ENCODE measurements around the gene ARHGAP28.

Gene ARHGAP28, protein sequence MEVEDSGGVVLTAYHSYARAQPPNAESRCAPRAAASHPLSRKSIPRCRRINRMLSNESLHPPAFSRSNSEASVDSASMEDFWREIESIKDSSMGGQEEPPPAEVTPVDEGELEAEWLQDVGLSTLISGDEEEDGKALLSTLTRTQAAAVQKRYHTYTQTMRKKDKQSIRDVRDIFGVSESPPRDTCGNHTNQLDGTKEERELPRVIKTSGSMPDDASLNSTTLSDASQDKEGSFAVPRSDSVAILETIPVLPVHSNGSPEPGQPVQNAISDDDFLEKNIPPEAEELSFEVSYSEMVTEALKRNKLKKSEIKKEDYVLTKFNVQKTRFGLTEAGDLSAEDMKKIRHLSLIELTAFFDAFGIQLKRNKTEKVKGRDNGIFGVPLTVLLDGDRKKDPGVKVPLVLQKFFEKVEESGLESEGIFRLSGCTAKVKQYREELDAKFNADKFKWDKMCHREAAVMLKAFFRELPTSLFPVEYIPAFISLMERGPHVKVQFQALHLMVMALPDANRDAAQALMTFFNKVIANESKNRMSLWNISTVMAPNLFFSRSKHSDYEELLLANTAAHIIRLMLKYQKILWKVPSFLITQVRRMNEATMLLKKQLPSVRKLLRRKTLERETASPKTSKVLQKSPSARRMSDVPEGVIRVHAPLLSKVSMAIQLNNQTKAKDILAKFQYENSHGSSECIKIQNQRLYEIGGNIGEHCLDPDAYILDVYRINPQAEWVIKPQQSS

GRCh38 chr18:6729247-6730091, at the start of gene ARHGAP28:
Gene ARHGAP28, plus strand, starts transcription at chr18:6729716. Its CDS starts 106 bp downstream, at chr18:6729822.
- no peak for DNase-seq (ENCODE audit: low read depth, low spot score)

GRCh38 chr18:6681331-6681875, 48.1 kb upstream of the ARHGAP28 start:
- DNase-seq (ENCODE audit: low read depth, low spot score), result no peak

DNA sequence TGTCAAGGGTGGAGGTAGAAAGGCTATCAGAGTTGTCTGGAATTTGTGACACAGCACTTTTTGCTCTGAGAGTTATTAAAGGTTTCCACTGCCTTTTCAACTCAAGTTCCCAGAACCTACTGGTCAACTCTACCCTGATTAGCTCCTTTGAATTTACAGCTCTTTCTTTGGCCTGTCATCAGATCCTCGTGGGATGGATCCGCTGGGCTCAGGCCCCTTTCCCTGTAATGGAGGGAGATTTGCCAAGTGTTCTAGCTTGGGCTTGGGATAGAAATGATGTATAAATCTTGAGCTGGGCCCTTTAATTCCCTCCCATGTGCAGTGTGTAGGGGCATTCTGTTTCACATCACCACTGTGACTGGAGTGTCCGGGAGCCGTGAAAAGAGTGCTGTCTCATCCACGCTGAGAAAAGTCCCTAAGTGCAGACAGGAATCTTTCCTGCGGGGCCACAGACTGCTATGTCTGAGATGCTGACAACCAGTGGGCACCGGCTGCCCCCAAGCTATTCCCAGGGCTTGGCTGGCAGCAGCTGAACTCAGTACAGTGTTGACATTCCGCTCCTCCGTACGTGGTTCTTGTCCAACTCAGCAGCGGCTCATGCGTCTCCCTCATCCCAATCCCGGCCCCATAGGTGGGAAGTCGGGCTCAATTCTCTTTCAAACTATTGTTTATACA, 46.9 kb upstream of the ARHGAP28 start:
- DNase-seq (ENCODE audit: low read depth, low spot score), result no peak

DNA sequence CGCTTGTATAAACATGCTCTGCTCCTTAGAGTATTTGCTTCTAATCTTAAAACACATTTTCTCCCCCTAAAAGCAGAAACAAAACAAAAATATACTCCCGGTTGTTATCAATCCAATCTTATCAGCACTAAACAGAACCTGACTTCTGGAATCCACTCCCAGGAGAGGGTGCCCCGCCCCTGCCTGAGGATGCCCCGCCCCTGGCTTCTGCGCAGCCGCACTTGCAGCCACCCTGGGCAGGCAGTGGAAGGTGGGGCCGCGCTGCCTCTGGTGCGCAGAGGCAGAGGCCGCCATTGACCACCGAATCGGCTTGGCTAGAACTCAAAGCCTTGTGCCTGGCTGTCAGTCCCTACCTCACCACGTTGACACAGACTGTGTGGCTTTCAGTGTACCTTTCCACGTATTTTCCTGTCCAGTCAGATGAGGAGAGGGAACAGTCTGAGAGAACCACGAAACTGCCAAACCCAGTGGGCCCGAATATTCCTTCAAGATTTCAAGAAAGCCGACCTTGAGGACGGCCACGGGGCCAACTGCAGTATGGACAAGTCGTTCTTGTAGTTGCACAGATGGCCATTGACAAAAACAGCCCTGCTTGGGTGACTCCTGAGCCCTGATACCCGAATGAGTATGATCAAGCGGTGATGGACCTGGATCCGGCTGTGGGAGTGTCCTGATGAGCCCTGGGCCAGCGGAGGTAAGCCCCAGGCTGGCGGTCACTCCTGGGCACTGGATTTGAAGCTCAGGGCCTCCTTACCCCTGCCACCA, 46.2 kb upstream of the ARHGAP28 start:
- DNase-seq (ENCODE audit: low read depth, low spot score), result no peak

DNA sequence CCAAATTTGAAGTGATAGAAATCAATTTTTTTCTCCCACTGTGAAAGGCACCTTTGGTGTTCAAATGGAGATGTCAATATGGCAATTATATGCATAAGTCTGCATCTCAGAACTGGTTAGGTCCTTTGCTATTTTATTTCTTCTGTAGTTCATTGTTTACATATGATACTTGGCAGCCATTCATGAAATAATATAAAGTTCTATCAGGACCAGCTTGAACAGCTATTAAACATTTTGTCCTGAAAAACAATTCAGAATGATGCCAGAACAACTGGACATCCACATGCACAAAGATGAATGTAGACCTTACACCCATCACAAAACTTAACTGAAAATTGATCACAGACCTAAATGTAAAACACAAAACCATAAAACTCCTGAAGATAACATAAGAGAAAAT, 41.8 kb upstream of the ARHGAP28 start:
- DNase-seq (ENCODE audit: low read depth, low spot score), result no peak

- no peak for DNase-seq (ENCODE audit: low read depth, low spot score)
Observed at GRCh38 chr18:6708890-6709289, 20.6 kb upstream of the ARHGAP28 start.

GRCh38 chr18:6711467-6711866, 18.0 kb upstream of the ARHGAP28 start:
- DNase-seq (ENCODE audit: low read depth, low spot score), result no peak

DNA sequence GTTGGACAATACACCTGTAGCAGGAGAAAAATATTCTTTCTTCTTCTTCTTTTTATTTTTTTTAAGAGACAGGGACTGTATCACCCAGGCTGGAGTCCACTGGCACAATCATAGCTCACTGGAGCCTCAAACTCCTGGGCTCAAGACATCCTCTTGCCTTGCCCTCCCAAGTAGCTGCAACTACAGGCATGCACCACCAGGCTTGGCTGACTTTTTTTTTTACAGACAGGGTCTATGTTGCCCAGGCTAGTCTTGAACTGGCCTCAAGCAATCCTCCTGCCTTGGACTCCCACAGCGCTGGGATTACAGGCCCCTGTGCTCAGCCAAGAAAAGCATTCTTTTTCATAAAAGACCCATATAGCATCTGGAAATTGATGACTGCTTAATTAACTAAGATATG, 17.1 kb upstream of the ARHGAP28 start:
- DNase-seq (ENCODE audit: low read depth, low spot score), result no peak

- DNase-seq (ENCODE audit: low read depth, low spot score), result no peak
Observed at GRCh38 chr18:6714010-6714409, 15.5 kb upstream of the ARHGAP28 start.

GRCh38 chr18:6718267-6718666, 11.2 kb upstream of the ARHGAP28 start:
- no peak for DNase-seq (ENCODE audit: low read depth, low spot score)

DNA sequence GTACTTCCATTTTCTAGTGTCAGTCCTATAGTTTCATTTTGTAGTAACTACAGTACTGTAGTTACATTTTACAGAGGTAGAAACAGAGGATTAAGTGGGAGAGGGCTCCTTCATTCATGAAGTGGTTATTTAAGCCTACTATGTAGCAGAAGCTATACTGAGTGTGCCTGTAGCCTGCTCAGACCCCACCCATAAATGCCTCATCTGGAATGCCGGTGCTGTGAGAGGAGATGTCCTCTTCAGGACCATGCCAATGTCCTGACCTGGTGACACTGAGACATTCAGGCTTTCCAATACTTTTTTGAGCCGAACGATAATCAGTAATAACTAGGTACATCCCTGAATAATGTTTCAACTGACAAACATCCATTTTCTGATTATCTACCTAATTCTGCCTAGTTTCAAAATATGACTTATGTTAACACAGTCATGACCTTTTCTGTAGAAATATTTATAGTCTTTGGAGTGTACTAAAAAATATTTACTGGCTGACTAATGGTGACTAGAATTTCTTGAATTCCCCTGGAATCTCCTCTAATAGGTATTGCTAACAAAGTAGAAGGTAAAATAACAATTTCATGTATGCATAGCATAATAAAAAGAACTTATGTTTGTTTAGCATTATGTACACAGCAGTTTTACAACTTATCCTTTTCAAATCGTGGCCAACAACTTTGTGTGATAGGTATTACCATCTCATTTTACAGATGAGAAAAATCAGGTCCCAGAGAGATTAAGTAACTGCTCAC, 10.2 kb upstream of the ARHGAP28 start:
- DNase-seq (ENCODE audit: low read depth, low spot score), result no peak

DNA sequence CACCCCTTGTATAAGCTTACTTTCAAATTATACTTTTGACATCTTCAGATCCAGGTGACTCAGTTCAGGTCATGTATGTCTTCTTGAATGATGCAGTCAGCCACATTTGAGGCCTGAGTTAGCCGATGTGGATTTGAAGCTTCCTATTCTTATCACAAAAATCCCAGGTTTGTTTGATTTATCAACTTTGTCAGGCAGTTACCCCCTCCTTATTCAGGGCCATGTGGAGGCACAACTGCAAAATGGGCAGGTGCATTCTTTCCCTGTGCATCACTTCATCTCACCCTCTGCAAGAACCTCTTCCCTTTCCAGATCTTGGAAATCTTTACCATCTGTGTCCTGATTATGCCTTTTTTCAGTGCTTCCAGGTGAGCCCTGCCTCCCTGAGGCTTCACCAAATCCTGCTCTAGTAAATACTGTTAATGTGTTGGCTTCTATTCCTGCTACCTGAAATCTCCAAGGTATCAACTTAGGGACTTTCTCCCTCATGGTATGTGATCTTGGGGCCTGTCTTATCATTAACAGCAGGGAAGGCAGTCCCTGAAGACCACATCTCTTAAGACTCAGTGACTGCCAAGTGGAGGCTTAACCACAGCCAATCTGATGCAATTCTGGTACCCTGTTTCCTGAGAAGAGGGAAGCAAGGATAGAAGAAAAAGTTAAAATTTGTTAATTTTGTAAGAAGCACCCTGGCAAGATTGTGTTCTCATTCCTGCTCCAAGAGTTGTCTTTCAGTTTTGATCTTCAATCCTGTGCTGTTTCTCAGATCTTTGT, 9.4 kb upstream of the ARHGAP28 start:
- DNase-seq (ENCODE audit: low read depth, low spot score), result no peak

DNA sequence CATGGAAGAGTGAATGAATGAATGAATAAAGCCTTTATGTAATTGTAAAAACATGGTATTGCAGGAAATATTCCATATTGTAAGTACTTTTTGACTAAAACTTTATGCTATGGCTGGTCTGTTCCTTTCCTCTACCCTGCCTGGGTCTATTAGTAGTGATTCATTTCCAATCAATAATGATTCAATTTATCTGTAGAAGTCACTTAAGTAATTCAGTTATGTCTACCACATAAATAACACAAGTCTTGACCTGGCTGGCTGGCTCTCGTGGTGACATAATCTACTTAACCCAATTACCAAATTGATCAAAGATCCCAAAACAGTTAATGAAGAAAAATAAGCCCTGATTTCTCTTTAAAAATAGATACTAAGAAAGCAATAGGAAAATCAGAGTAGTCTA, 7.8 kb upstream of the ARHGAP28 start:
- no peak for DNase-seq (ENCODE audit: low read depth, low spot score)

GRCh38 chr18:6722690-6723089, 6.8 kb upstream of the ARHGAP28 start:
- no peak for DNase-seq (ENCODE audit: low read depth, low spot score)

GRCh38 chr18:6724331-6724730, 5.2 kb upstream of the ARHGAP28 start:
- no peak for DNase-seq (ENCODE audit: low read depth, low spot score)

DNA sequence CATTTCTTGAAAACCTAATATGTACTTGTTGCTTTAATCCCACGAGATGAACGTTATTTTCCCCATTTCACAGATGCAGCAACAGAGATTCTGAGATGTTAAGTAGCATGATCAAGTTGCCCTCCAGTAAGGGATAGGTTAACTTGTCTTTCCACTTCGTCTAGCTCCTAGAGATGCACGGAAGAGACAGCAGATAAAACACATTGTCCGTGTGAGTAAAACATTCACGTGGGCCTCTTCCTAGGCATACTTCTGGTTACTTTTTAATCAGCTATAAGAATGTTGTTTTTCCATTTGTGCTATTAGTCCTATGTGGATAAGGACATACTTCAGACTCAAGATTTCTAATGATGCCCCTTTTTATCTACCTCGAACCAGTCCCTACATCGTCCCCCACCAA, 1.2 kb upstream of the ARHGAP28 start:
- DNase-seq (ENCODE audit: low read depth, low spot score), result no peak

DNA sequence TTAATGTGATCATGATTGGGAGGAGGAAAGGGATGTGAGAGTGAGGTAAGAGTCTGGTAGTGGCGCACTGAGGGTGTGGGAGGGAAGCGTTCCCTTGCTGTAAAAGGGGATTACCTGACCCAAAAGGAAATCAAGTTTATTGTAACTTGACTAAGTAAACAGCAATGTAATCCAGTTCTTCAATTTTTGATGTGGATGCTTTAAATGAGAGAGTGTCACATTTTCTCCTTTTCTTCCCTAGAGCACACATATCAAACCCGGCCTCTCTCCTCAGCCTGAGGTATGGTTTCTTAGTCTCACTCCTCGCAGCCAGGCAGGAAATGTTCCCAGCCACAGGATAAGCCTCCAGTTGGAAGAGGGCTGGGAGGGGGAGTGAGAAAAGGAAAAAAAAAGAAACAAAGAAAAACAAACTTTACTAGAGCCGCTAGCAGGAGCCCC, 688 bp upstream of the ARHGAP28 start:
- no peak for DNase-seq (ENCODE audit: low read depth, low spot score)

DNA sequence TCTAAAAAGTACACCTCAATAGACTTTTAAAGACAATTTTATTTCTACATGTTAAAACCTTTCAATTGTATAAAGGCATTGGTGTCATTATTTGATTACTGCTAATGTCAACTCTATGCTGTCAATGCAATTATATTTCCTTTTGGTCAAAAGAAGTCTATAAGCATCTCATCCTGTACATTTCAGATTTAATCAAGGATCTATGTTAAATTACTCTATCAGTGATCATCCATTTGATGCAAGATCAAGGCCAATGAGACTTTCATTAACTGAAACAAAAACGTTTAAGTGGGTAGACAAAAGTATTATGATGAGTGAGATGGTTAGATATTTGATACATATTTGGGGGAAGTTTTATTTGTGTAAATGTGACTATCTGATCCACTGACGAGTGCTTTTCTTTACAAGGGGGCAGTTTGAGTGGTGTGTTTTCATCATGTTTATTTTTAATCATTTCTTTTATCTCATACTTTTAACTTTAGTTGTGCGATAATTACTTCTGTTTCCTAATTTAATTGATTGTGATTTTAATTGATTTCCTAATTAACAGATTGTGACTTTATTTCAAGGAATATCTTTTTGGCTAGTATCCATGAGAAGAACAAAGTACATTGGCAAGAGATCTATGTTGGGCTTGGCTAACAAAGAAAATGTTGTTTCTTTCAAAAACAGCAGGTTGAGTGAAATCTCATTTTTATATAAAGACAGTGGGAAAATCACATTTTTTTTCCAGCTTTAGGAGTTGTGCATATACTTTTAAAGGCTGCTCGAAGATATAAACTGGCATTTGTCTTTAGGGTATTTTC, 1.1 kb downstream of the ARHGAP28 start:
- DNase-seq (ENCODE audit: low read depth, low spot score), result no peak
